ENCODE data around the gene TLL1.

- TF ChIP-seq CTCF (IDR thresholded peaks at IDR 0.05; ENCODE audit: low read depth, low read length) = no peak
- no peak for TF ChIP-seq POLR2A (IDR thresholded peaks at IDR 0.05; ENCODE audit: extremely low read depth, insufficient read length)
- no peak for TF ChIP-seq MYC (IDR thresholded peaks at IDR 0.05; ENCODE audit: low read depth, low read length)
These were observed 11.7 kb upstream of the TLL1 start for GRCh38 chr4:165861363-165861762.
